ENCODE results near the gene CUL7.
"Not testable (repeated sequence)": the region's sequence is repeated elsewhere in the genome, so short reads cannot be mapped to it uniquely, and the experiment has no call there.

CUL7 gene

DNA sequence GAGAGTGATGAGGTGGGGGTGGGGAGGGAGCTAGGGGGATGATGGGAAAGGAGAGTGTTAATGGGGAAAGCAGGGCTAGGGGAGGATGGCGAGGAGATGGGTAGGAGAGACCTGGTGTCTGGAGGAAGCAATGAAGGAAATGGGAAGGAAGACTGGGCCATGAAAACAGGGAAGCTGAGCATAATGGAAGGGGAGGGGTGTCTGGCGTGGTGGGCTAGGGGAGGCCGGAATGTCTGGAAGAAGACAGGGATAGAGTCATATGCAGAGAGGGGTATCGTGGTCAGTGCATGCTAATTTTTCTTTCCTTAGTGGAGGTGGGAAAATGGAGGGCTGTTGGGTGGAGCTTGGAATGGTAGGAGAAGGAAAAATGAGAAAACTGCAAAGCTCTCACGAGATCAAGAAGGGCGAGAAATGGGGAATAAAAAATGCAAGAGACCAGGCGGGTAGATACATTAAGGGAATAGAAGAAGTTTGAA is 39.2 kb downstream of the CUL7 start:
- peak; percentile 13 for DNase-seq (ENCODE audit: low read depth)

DNA sequence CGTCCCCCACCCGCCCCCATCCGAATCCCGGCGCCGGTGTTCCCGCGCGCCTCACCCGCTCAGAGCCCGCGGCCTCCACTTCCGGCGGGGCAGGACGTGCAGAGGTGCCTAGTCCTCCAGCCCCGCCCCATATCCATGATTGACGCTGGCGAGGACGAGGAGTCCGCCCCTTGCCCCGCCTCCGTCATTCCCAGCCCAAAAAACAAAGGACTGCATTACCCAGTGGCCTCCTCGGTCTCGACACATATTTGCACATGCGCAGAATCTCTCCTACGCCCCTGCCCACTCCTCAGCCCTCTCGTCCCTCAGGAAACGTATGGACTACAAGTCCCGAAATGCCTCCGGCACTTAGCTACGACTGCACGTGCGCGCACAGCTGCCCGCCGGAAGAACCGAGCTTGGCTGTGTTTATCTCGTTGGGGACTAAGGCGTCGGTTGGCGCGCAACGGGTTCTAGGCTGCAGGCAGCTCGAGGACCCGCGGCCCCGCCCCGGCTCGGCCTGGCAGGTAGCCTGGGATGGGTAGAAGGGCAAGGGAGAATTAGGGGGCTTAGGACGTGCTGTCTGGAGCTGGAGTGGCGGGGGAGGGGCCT is 39.7 kb downstream of the CUL7 start, which contains the start of the genes KLHDC3 and MEA1:
Gene KLHDC3, plus strand, starts transcription at position 407 of the 591 bp plus-strand sequence. CDS start 2,944 bp downstream, outside the sequence.
Gene MEA1, minus strand, starts transcription at position 104 of the 591 bp plus-strand sequence. CDS start 133 bp downstream, outside the sequence.
- peak; percentile 99 for DNase-seq (ENCODE audit: low read depth)

- no peak for DNase-seq (ENCODE audit: low read depth)
Measured at GRCh38 chr6:43013097-43013842, 40.4 kb downstream of the CUL7 start.

- DNase-seq (ENCODE audit: low read depth) = no peak
Measured at GRCh38 chr6:43012364-43012763, 41.3 kb downstream of the CUL7 start.

- no peak for DNase-seq (ENCODE audit: low read depth)
Measured at GRCh38 chr6:43011207-43011606, 42.4 kb downstream of the CUL7 start.

GRCh38 chr6:43009124-43009523 is 44.5 kb downstream of the CUL7 start:
- no peak for DNase-seq (ENCODE audit: low read depth)

DNA sequence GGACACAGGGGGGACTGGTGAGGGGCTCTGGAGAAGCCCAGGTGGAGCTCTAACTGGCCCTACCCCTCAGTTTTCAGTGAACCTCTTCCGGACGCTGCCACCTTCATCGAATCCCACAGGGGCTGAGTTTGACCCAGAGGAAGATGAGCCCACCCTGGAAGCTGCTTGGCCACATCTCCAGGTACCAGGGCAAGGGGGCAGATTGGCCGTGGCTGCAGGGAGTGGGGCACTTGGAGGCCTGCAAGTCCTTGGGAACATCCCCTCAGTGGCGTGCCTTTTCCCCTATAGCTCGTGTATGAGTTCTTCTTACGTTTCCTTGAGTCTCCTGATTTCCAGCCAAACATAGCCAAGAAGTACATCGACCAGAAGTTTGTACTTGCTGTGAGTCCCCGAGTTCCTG is 46.5 kb downstream of the CUL7 start:
- no peak for DNase-seq (ENCODE audit: low read depth)

DNA sequence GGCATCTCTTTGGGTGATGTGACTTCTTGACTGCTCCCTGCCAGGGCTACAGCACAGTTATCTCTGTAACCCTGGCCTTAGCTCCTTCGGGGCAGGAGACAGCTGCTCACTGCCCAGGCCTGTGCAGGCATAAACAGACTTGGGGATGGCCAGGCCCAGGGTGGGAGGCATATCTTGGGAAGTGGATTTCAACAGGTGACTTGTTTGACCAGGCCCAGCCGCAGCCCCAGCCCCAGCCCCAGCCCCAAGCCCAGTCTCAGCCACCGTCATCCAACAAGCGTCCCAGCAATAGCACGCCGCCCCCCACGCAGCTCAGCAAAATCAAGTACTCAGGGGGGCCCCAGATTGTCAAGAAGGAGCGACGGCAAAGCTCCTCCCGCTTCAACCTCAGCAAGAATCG is 47.4 kb downstream of the CUL7 start:
- no peak for DNase-seq (ENCODE audit: low read depth)

DNA sequence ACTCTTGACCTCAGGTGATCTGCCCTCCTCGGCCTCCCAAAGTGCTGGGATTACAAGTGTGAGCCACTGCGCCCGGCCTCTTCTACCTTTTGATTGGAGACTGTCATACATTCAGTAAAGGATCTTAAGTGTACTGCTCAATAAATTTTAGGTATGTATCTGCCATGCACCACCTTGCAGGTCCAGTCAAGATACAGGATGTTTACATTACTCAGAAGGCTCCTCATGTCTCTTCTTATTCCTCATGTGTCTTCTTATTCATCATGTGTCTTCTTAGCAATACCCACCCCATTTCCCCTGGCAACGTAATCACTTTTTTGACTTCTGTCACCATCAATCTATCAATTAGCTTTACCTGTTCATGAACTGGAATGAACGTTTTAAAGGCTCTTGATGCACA is 47.8 kb downstream of the CUL7 start:
- DNase-seq (ENCODE audit: low read depth) = no peak

DNA sequence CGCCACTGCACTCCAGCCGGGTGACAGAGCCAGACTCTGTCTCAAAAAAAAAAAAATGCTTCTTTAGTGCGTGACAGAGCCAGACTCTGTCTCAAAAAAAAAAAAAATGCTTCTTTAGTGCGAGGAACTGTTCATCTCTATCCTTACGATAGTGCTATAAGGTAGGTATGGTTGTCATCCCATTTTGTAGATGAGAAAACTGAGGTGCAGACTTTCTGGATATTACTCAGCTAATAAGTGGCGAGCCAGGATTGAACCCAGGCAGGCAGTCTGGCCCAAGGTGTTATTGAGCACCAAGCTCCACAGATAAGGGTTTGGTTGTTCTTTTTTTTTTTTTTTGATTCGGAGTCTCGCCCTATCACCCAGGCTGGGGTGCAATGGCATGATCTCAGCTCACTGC is 51.8 kb downstream of the CUL7 start:
- no peak for DNase-seq (ENCODE audit: low read depth)

- not testable (repeated sequence) for DNase-seq (ENCODE audit: low read depth)
Measured at GRCh38 chr6:42998205-42998604, 55.4 kb downstream of the CUL7 start.

DNA sequence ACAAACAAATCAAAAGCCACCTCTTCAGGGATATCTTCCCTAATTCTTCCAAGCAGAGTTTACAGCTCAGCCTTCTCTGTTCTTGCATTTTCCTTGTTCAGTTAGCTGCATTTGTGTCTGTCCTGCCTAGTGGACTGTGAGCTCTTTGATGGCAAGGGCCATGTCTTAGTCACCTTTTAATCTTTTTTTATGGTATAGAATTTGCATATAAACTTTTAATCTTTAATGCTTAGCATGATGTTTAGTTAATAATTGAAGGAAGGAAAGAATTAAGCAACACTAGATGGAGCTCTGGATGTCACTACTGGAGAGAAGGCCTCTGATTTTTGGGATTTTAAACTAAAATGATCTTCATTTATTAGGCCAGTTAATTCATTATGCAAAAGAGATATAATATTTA is 57.1 kb downstream of the CUL7 start:
- DNase-seq (ENCODE audit: low read depth) = no peak

DNA sequence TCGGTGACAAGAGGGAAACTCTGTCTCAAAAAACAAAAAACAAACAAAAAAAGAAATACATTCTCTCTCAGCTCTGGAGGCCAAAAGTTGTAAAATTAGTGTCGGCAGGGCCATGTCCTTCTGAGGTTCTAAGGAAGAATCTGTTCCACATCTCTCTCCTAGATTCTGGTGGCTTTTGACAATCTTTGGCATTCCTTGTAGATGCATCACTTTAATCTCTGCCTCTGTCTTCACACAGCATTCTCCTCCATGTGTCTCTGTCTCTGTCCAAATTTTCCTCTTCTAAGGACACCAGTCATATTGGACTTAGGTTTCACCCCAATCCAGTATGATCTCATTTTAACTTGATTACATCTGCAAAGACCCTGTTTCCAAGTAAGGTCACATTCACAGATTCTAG is 60.2 kb downstream of the CUL7 start:
- DNase-seq (ENCODE audit: low read depth) = no peak

- no peak for DNase-seq (ENCODE audit: low read depth)
Measured at GRCh38 chr6:42989923-42990322, 63.7 kb downstream of the CUL7 start.

DNA sequence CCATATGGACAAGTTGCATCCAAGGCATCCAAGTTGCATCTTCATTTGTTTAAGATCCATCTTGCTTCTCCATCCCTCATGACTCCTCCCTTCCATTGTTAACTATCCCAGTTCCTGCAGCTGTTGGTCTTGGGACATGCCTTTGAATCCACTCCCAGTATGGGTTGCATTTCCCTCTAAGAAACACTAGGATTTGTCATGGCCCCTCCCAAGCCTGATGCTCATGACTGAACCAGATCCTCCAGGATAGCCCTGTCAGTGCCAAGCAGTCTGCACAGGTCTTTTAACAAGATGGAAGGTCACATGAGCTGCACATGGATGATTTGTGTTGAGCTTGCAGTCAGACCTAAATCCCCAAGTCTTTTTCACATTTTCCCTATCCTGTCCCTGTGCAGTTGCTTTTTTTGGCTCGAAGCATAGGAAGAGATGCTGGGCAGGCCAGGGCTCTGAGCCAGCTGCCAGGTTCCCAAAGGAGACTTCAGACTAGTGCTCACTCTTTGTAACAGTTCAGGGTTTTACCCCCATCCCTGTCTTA is 65.1 kb downstream of the CUL7 start:
- no peak for DNase-seq (ENCODE audit: low read depth)
